ENCODE data around the gene CEP85L.
A peak's percentile ranks its signal among the peaks of the same experiment; 100 is the strongest.

Gene CEP85L

DNA sequence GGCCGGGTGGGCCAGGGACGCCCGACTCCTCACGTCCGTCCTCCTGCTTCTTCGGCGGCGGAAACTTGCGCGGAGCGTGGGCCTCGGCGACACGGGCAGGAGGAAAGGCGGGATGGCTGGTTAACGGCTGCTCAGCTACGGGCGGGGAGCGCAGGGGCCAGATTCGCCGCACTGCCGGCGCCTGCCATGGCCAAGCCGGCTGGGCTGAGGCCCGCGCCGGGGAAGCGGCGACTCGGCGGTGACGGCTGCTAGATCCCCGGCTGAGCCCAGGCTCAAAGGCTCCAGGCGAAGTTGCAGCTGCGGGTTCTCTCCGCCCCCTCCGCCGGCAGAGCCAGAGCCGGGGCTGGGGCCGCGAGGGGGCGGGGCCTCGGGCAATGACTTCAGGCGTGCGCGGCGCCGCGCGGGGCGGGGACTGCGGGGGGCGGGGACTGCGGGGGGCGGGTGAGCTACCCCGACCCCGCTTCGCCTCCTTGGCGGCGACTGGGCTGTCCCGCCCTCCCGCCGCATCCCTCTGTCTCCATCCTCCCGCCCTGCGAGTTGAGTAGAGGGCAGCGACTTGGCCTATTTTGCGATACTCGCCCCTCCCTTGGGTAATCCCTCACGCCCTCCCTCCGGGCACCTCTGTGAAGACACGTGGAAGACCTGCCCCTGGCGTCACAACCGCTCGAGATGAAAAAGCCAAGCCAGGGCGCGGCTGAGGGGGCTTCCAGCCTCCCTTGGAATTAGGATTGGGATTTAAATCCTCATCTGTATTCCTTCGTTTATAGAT lies at the start of gene CEP85L:
Gene CEP85L, minus strand, starts transcription at position 310 of the 769 bp plus-strand sequence. CDS start 322 bp downstream, outside the sequence.
- DNase-seq (ENCODE audit: low read depth in 2 of 2), result peak; percentile 80 to 83

DNA sequence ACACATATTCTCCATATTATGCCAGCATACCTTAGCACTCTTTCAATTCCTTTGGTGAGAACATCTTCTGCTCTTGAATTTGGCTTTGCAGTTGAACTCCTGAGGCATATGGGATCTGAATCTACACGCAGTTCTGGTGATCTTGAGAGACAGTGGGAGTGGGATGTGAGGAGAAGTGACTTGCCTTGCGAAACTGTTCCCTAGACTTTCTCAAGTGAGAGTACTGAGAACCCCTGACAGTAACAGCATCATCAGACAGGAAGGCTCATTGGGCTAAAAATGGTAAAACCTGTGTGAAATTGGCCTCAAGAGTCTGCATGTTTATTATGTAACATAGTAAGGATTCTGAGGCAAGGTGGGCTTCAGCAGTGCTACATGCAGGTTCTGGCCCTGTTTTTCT lies 49.1 kb upstream of the CEP85L start:
- DNase-seq (ENCODE audit: low read depth in 2 of 2), result no peak

GRCh38 chr6:118697554-118697953 lies 46.2 kb upstream of the CEP85L start:
- DNase-seq (ENCODE audit: low read depth in 2 of 2), result no peak

GRCh38 chr6:118696271-118696670 lies 44.9 kb upstream of the CEP85L start:
- no peak for DNase-seq (ENCODE audit: low read depth in 2 of 2)

GRCh38 chr6:118693562-118693961 lies 42.2 kb upstream of the CEP85L start:
- no peak for DNase-seq (ENCODE audit: low read depth in 2 of 2)

DNA sequence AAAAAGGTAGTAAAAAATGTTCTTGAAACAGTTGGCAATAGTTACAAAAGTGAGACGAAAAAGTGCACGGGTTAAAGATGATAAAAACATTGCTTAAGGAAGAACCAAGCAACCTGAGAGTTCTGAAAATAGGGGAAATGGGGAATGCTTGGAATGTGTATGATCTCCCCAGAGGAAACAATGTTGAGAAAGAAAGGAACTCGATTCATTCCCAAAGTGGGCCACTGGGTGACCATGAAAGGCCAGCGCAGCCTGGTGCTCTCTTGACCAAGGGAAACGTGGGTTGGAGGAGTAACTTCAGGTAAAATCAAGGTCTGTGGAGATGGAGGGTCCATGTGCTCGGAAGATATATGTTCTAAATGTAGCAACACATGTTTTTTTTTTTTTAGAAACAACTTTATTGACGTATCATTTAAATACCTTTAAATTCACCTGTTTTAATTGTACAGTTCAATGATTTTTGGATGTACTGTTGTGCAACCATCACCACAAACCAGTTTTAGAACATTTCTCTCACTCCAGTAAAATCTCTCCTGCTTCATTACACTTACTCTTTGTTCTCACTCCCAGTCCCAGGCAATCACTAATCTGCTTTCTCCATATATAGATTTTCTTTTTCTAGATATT lies 34.5 kb upstream of the CEP85L start:
- no peak for DNase-seq (ENCODE audit: low read depth in 2 of 2)

DNA sequence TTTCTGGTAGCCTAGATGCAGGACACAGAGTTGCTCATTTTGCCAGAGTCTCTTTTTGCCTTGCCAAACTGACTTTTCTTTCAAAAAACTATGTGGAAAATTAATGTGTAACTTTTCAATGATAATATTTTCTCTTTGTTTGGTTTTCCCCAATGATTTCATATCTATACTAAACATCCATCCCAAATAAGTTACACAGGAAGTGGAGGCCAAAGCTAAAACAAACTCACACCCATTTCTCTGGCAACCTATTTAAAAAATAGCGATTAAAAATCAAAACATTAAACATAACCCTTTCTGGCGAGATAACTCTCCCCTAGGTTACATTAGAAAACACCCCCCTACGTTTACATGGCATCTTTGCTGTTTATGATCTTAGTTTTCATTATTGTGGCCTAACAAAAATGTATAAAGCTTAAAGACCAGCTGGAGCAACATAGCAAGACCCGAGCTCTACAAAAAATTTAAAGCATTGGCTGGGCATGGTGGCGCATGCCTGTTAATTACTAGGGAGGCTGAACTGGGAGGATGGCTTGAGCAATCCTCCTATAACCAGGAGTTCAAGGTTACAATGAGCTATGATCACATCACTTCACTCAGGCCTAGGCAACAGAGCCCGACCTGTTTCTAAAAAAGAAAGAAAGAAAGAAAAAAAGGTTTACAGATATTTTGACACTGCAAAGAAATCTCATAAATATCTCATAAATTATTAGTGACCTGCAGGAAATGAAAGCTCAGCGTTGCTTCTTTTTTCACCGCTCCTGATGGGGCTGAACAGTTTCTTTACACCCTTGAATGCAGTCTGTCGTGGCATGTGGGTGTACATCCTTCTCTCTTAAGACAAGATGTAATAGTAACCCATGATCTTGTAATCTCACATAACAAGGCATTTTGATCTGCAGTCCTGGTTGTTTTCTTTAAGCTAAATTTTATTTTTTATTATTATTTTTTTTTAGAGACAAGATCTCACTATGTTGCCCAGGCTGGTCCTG lies 32.8 kb upstream of the CEP85L start:
- DNase-seq (ENCODE audit: low read depth in 2 of 2), result no peak

DNA sequence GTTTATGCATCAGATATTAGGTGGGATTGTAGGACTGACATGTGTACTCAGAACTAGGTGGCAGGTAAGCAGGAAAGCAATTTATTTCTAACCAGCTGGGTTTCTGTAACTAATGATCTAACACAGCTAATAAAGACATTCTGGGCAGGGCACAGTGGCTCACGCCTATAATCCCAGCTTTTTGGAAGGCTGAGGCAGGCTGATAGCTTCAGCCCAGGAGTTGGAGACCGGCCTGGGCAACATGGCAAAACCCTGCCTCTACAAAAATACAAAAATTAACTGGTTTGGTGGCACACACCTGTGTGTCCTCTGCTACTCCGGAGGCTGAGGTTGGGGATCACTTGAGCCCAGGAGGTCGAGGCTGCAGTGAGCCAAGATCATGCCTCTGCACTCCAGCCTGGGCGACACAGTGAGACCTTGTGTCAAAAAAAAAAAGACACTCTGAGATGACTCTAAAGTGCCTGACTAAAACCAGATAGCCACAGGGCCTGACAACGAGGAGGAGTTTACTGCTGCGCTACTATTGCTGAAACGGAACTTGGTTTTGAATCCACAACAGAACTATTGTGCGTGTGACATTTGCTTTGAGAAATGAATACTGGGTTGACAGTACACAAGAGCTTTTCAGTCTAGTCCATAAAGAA lies 29.2 kb upstream of the CEP85L start:
- no peak for DNase-seq (ENCODE audit: low read depth in 2 of 2)

DNA sequence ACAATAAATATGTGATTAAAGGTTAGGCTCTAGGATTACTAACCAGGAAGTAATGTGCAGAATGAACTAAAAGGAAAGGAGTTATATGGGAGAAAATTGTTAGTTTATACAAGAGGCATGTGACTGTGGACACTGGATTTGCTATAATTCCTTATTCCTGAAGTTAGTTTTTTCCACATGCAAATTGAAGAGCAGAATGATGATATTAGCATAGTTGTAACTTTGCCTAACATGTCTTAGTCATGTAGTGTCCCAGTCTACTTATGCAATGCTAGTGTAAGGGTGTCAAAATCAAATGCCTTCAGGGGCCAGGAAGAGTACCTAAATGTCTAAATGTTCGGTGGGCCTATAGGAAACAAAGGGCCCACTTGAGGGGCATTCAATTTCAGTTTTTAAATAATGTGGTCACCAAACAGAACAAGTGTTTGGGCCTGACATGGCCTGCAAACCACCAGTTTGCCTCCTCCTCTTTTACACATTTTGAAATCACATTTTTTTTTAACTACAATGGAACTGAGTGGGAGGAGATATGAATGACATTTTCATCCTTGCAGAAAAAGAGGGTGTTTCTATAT lies 28.0 kb upstream of the CEP85L start:
- no peak for DNase-seq (ENCODE audit: low read depth in 2 of 2)

DNA sequence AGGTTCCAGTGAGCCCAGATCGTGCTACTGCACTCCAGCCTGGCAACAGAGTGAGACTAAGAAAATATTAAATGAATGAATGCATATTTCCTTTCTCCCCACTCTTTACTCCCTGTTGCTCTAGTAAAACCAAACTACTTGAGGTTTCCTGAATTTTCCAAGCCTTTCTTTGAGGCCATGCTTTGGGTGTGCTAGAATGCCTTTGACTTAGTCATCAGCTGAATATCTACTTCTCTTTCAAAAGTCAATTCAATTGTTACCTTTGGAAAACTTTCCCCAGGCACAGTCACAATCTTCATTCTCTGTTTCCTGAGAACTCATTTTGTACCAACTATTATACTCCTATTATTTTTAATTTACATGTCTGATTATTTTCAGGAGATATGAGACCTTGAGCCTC lies 27.5 kb upstream of the CEP85L start:
- no peak for DNase-seq (ENCODE audit: low read depth in 2 of 2)

DNA sequence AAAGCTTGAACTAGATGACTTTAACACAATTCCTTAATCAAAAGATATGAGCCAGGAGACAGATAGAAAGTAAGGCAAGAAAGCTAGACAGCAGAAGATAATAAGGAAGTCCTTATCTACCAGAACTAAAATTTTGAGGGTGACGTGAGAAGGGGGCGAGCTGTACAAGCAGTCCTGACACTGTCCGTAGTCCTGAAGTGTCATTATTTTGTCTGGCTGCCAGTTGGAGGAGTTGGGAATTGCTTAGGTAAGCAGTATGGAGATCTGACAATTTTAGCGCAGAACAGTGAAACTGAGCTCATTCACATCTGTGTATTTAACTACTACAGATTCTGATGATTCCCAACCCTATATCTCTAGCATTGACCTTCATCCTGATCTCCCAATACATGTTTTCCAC lies 25.8 kb upstream of the CEP85L start:
- DNase-seq (ENCODE audit: low read depth in 2 of 2), result no peak

DNA sequence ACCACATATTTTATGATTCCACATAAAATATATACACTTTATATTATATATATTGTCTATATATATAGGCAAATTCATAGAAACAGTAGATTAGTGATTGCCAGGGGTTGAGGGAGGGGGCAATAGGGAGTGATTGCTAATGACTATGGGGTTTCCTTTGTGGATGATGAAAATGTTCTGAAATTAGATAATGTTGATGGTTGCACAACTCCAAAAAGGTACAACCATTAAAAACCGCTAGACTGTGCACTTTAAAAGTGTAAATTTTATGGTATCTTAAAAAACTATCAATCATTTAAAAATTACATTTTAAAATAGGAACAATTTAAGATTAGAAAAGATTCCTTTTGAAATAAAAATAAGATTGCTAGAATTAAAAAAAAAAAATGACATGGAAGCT lies 23.8 kb upstream of the CEP85L start:
- DNase-seq (ENCODE audit: low read depth in 2 of 2), result no peak

GRCh38 chr6:118674772-118675171 lies 23.4 kb upstream of the CEP85L start:
- DNase-seq (ENCODE audit: low read depth in 2 of 2), result no peak

DNA sequence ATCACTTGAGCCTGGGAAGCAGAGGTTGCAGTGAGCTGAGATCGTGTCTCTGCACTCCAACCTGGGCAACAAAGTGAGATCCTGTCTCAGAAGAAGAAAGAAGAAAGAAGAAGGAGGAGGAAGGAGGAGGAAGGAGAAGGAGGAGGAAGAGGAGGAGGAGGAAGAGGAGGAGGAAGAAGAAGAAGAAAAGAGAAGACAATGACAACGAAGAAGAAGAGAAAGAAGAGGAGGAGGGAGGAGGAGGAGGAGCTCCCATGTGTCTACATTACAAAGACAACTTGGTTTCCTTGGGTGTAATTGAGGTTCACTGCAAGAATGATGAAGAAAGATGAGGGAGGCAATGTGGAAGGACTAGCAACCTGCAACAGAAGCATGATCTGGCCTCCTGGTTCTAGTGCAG lies 21.3 kb upstream of the CEP85L start:
- no peak for DNase-seq (ENCODE audit: low read depth in 2 of 2)

DNA sequence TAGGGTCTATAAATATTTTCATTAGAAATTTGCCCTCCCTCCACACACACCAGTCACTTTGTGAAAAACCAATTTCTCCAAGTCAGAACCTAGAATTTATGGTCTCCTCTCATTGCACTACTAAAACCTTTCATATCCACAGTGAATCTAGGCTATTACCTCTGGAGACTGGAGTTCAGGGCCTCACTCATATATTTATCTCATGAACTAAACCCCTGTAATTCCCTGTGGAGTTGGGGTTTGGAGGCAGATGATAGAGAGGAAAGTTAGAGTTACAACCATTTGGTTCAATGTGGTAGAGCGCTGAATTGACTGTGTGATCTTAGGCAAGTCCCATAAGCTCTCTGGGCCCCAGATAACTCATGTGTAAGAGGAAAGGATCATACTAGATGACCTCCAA lies 18.2 kb upstream of the CEP85L start:
- DNase-seq (ENCODE audit: low read depth in 2 of 2), result no peak

DNA sequence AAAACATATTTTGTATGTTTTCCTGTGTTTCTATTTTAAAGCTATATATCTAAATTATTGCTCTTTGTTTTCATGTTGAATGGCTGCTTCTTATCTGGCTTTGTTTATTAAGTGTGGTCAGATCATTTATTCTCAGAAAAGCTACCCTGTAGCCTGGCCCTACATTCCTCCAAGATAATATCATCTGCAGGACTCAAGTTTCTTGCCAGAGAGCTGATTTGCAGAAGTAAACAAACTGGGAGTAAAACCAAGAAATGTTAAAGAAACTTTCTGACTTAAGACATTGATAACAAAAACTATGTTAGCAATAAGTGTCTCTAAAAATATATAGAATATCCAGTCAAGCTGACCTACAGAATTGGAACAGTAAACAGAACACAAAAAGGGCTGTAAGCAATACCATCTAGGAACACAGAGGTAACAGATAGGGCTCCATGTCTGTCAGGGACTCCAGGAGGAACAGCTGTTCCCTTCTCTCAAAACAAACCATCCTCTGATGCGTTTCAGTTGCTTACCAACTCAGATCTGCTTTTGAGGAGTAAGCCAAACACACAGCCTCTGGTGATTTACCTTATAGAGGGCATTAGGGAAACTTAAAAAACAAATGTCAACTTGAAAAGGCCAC lies 17.5 kb upstream of the CEP85L start:
- DNase-seq (ENCODE audit: low read depth in 2 of 2), result no peak

DNA sequence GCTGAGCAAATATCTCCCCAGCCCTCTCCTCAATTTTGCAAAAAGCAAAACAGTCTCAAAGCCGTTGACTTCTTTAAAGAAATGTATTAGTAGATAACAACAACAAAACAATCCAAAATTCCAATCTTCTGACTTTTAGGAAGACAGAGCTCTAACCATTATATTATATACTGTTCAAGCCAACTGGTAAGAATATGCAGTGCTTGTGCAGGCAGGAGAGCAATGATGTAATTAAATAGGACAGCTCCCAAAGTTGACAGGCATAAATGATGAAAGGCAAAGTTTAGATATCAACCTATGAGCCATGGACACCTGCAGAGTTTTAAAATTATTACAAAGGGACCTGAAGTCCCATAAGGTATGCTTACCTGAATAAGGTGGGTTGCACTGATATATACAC lies 16.6 kb upstream of the CEP85L start:
- DNase-seq (ENCODE audit: low read depth in 2 of 2), result no peak

DNA sequence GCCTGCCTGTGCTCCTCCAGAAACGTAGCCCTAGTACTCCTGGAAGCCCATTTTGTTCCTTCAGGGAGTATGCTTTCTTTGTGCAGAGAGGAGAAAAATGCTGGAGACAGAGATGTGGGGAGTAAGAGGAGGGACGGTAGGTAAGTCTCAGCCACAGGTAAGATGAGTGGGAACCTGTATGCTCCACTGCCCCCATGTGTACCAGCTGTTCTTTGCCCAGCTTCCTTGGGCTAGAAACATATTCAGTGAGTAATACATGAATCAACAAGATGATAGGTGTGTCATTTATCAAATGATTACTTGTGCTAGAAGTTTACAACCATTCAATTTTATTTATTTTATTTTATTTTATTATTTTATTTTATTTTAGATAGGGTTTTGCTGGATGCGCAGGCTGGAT lies 13.6 kb upstream of the CEP85L start:
- DNase-seq (ENCODE audit: low read depth in 2 of 2), result no peak

DNA sequence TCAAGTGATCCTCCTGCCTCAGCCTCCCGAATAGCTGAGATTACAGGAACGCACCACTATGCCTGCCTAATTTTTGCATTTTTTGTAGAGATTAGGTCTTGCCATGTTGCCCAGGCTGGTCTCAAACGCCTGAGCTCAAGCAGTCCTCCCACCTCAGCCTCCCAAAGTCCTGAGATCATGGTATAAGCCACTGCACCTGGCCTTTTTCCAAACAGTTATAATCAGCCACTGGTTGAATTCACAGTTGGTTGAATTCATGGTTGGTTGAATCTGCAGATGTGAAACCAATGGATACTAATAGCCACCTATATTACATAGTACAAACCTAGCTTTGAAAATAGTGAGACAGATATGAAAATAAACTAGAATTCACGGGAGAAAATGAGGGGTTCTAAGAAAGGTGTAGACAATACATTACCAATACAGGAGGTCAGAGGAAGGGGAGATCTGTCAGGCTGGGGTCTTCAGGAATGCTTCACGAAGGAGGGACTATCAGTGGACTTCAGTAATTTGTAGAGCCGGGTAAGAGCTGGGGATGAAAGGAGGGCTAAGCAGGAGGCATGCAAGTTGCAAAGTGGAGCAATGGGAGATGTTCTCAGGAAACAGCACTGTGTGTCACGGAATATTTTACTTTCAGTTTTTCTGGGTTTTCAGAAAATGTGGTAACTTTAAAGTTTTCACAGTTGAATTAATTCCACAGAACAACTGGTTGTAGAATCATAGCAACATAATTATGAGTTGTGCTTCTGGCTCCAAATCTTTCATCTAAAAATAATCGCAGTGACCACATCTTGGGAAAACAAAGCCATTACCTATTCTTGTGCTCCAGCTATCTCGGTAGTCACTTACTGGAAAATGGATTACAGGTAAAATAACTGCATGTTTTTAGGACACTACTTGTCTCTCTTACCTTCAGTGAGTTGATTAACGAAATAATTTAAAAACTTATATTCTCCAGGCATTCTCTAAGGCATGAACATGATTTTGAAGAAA lies 12.9 kb upstream of the CEP85L start:
- no peak for DNase-seq (ENCODE audit: low read depth in 2 of 2)

DNA sequence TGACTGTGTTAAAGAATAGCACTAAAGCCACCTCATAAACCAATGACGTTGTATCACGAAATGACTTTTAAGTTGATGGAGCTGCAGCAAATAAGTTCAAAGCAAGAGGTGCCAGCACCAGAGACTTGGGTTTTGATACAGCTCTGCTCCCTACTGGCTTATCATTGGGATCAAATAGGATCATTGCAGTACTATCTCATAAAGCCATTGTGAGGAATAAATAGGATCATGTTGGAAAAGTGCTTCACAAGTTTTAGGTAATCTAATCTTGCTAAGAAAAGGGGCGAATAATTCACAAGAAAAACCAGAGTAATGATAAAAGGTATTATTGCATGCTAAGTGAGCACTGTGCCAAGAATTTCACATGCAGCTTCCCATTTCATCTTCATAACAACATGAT lies 10.4 kb upstream of the CEP85L start:
- DNase-seq (ENCODE audit: low read depth in 2 of 2), result no peak

All from stimulated activated CD8-positive, alpha-beta memory T cell treated with anti-CD3 and anti-CD28 coated beads, Interleukin-7, amount 100 ng/mL, for 1 hour (primary cell).